ENCODE measurements around the gene CCDC8.

The CCDC8 gene

DNA sequence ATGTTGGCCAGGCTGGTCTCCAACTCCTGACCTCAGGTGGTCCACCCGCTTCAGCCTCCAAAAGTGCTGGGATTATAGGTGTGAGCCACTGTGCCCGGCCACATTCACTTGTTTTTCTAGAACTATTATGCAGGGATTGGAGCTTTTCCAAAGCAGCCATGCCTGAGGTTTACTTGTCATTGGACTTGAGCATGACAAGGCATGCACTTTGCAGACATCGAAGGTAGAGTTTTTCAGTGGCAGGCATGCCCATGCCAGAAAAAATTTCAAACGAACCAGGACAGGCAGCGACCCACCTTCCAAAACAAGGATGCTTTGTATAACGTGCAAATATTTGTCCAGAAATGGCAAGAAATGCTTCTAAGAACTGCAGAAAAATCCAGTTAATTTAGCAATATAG lies 40.3 kb upstream of the CCDC8 start:
- DNase-seq (ENCODE audit: low read depth), result no peak
- no peak overlapping the region for H3K4me3 ChIP-seq (ENCODE audit: control insufficient read depth, low read depth, low read length)
- TF ChIP-seq, protein P1, sequence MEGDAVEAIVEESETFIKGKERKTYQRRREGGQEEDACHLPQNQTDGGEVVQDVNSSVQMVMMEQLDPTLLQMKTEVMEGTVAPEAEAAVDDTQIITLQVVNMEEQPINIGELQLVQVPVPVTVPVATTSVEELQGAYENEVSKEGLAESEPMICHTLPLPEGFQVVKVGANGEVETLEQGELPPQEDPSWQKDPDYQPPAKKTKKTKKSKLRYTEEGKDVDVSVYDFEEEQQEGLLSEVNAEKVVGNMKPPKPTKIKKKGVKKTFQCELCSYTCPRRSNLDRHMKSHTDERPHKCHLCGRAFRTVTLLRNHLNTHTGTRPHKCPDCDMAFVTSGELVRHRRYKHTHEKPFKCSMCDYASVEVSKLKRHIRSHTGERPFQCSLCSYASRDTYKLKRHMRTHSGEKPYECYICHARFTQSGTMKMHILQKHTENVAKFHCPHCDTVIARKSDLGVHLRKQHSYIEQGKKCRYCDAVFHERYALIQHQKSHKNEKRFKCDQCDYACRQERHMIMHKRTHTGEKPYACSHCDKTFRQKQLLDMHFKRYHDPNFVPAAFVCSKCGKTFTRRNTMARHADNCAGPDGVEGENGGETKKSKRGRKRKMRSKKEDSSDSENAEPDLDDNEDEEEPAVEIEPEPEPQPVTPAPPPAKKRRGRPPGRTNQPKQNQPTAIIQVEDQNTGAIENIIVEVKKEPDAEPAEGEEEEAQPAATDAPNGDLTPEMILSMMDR (conservative IDR thresholded peaks at IDR 0.05; ENCODE audit: control insufficient read depth, insufficient read depth, low read depth, low read length), result no peak

DNA sequence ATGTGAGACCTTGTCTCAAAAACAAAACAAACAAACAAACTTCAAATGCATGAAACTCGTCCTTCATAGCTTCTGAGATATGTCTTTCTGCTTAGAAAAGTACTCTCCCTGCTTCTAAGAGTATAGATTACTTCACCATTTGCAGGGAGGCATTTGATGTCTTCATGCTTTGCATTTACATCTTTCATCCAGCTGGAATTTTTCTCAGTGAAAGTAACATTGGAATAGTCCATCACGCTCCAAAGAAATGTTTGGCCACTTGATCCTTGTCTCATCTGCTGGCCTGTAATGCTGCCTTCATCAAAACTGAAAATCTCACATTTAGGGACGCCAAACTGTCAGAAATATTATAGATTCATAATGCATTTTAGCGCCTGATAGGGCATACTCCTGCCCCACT lies 38.8 kb upstream of the CCDC8 start:
- no peak for DNase-seq (ENCODE audit: low read depth)
- H3K4me3 ChIP-seq (ENCODE audit: control insufficient read depth, low read depth, low read length), result no peak overlapping the region
- TF ChIP-seq, protein P1 (conservative IDR thresholded peaks at IDR 0.05; ENCODE audit: control insufficient read depth, insufficient read depth, low read depth, low read length), result no peak

DNA sequence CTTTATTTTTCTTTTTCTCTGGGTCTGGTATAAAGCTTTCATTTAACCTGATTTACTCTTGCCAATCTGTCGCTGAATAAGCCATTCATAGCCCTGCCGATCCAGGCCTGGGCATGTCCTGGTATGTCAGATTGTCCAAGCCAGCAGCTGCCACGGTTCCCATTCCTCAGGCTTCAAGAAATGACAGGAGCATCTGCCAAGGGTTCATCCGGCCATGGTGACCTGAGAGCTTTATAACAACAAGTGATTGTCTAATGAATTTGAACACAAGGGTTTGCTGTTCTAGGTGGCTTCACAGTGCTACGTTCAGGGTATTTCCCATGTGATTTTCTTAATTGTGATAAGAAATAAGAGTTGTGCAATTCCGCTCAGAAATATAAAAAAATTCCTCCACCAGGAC lies 38.0 kb upstream of the CCDC8 start:
- DNase-seq (ENCODE audit: low read depth), result no peak
- TF ChIP-seq, protein P1 (conservative IDR thresholded peaks at IDR 0.05; ENCODE audit: control insufficient read depth, insufficient read depth, low read depth, low read length), result no peak
- H3K4me3 ChIP-seq (ENCODE audit: control insufficient read depth, low read depth, low read length), result no peak overlapping the region

DNA sequence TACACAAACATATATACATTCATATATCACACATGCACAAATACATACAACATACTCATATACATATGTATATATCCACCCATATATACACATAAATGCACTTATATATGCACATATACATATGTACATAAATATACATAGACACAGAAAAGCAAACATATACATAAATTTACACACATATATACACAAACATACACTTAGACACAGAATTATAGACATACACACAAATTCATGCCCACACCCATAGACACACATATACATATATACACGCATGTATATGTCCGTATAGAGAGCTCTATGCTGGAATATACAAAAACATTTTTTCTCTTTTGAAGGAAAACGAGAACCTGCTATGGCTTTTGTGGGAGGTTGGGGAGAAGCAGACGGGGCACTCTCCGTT lies 37.4 kb upstream of the CCDC8 start:
- no peak for DNase-seq (ENCODE audit: low read depth)
- H3K4me3 ChIP-seq (ENCODE audit: control insufficient read depth, low read depth, low read length), result no peak overlapping the region
- TF ChIP-seq, protein P1 (conservative IDR thresholded peaks at IDR 0.05; ENCODE audit: control insufficient read depth, insufficient read depth, low read depth, low read length), result no peak

DNA sequence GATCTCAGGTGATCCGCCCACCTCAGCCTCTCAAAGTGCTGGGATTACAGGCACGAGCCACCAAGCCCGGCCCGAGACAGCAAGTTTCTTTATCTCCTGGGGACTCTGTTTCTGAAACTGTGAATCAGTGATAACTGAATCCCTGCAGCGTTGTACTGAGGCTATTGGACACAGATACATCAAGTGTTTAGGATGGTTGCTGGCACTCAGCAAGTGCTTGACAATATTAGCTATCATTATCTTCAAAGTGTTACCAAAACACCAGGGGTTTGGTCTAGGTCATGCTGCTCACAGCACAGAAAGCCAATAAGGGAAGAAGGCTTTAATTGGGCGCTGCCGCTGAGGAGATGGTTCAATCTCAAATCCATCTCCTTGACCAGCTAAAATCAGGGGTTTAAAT lies 35.9 kb upstream of the CCDC8 start:
- no peak for DNase-seq (ENCODE audit: low read depth)
- TF ChIP-seq, protein P1 (conservative IDR thresholded peaks at IDR 0.05; ENCODE audit: control insufficient read depth, insufficient read depth, low read depth, low read length), result no peak
- no peak overlapping the region for H3K4me3 ChIP-seq (ENCODE audit: control insufficient read depth, low read depth, low read length)

DNA sequence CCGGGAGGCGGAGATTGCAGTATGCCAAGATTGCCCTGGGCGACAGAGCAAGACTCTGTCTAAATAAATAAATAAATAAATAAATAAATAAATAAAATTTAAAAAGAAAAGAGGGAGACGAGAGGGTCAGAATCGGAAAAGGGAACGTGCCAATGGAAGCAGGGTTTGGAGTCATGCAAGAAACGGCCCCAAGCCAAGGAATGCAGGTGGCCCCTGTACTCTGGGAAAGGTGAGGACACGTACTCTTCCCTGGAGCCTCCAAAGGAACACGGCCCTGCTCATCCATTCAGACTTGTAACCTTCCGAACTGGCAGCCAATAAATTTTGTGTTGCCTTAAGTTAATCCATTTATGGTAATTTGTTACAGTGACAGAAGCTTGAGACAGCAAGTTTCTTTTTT lies 35.2 kb upstream of the CCDC8 start:
- TF ChIP-seq, protein P1 (conservative IDR thresholded peaks at IDR 0.05; ENCODE audit: control insufficient read depth, insufficient read depth, low read depth, low read length), result no peak
- DNase-seq (ENCODE audit: low read depth), result no peak
- no peak overlapping the region for H3K4me3 ChIP-seq (ENCODE audit: control insufficient read depth, low read depth, low read length)

DNA sequence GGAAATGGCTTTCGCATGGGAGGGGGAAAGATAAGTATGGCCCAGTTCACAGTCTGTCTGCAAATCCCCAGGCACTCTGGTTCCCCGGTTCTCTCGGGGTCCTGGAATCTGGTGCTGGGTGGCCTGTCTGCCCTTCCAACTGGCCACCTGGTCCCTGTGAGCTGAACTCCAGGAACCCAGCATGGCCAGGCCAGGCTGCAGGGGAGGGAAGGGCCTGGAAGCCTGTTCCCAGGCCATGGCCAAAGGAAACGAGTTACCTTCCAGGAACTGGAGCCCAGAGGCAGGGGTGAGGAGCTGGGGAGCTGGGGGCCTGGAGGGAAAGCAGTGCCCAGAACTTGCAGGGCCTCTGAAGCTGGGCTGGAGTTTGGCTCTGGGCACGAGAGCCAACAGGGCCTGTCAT lies 34.5 kb upstream of the CCDC8 start:
- TF ChIP-seq, protein P1 (conservative IDR thresholded peaks at IDR 0.05; ENCODE audit: control insufficient read depth, insufficient read depth, low read depth, low read length), result no peak
- no peak overlapping the region for H3K4me3 ChIP-seq (ENCODE audit: control insufficient read depth, low read depth, low read length)
- no peak for DNase-seq (ENCODE audit: low read depth)

All from fibroblast of mammary gland (primary cell).